Esophagus muscularis mucosa (tissue), 4 donors: Measurements from ENCODE around the gene DNAJC1. TPM values are rescaled to one million over a fixed set of nuclear protein-coding genes. Genes with fewer than 3 reads are reported as not detected.
"Not testable (repeated sequence)": the region's sequence is repeated elsewhere in the genome, so short reads cannot be mapped to it uniquely, and the experiment has no call there.

Experiments used
- DNase-seq: peaks from one replicate; pipeline ENCODE4 v3.0.0-alpha.2; 2017; ENCODE audit errors: extremely low spot score
- H3K27ac ChIP-seq, 4 donors: fragments of 200-600 bp; sonication (generic); replicated peaks in 1 of 4; 1 replicate in 3 of 4; 2 replicates in 1 of 4; pipeline ENCODE4 v1.5.1; 2016 to 2019; ENCODE audit warnings: mild to moderate bottlenecking in 1 of 4
- H3K27me3 ChIP-seq, 4 donors: fragments of 200-600 bp; sonication (generic); one replicate each; pipeline versions ENCODE4 v1.5.1 to v1.6.0; 2016 to 2019
- H3K36me3 ChIP-seq, 4 donors: fragments of 200-600 bp; sonication (generic); one replicate each; pipeline ENCODE4 v1.5.1; 2016 to 2019
- H3K4me1 ChIP-seq, 4 donors: fragments of 200-600 bp; sonication (generic); one replicate each; pipeline ENCODE4 v1.5.1; 2016 to 2019
- H3K4me3 ChIP-seq, 4 donors: fragments of 200-600 bp; sonication (generic); 1 replicate in 2 of 4; 2 replicates in 2 of 4; pipeline ENCODE4 v1.5.1; 2016 to 2019; ENCODE audit warnings: mild to moderate bottlenecking in 4 of 4, moderate library complexity in 1 of 4
- H3K9me3 ChIP-seq, 4 donors: fragments of 200-600 bp; sonication (generic); 1 replicate in 3 of 4; 2 replicates in 1 of 4; pipeline ENCODE4 v1.5.1; 2016 to 2019
- EP300 ChIP-seq: sonication (generic); formaldehyde crosslinking; IDR thresholded peaks from one replicate; pipeline ENCODE4 v1.6.1; 2017; ENCODE audit warnings: antibody characterized with exemption
- POLR2A ChIP-seq: fragments of 450-650 bp; IDR thresholded peaks from one replicate; pipeline ENCODE4 v1.6.1; 2017; ENCODE audit warnings: antibody characterized with exemption, moderate library complexity, mild to moderate bottlenecking, low read depth
- POLR2AphosphoS5 ChIP-seq, 2 donors: sonication (generic); formaldehyde crosslinking; IDR thresholded peaks; one replicate each; pipeline ENCODE4 v1.6.1; 2017; ENCODE audit warnings: antibody characterized with exemption in 2 of 2
- WGBS: methylation state at CpG from one replicate; pipeline ENCODE4 v1.1.5; 2018; 5-methylcytosine and 5-hydroxymethylcytosine counted together
- intact Hi-C: fragments of 100-400 bp; cut with DNase I; formaldehyde crosslinking; loops from one replicate; pipeline ENCODE4 v1.15.1; 2023
- total RNA-seq, 4 donors: library from RNA; depleted of rRNA; stranded (reverse); fragments of >200 nt; gene quantifications; one replicate each; pipeline versions ENCODE4 v1.1.0 to v1.2.1, GENCODE V29; 2016
- TF ChIP-seq, protein P1 (sequence below), 3 experiments: fragments of 200-600 bp in 2 of 3; fragments of 450-650 bp in 1 of 3; sonication (generic) in 2 of 3; IDR thresholded peaks; one replicate each; pipeline ENCODE4 v1.5.1; 2017 to 2019; ENCODE audit warnings: antibody characterized with exemption in 3 of 3, mild to moderate bottlenecking in 2 of 3, moderate library complexity in 1 of 3

DNAJC1 gene
- total RNA-seq, 4 donors from 2014 or later: 46.5 to 70.6 (median 61.5) TPM

DNA sequence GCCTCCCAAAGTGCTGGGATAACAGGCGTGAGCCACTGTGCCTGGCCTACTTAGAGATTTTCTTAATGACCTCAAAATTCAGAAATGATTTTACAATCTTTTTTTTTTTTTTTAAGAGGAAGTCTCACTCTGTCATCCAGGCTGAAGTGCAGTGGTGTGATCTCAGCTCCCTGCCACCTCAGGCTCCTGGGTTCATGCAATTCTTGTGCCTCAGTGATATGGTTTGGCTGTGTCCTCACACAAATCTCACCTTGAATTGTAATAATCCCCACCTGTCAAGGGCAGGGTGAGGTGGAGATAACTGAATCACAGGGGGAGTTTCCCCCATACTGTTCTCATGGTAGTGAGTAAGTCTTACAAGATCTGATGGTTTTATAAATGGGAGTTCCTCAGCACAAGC, 159.9 kb downstream of the DNAJC1 start:
- no peak overlapping the region for H3K27ac ChIP-seq
- no peaks in the 10 kb centered on the region for H3K4me1 ChIP-seq
- TF ChIP-seq POLR2AphosphoS5 (IDR thresholded peaks at IDR 0.05) (no peak), EP300 (no peak), POLR2A (no peak)
- TF ChIP-seq, protein P1, sequence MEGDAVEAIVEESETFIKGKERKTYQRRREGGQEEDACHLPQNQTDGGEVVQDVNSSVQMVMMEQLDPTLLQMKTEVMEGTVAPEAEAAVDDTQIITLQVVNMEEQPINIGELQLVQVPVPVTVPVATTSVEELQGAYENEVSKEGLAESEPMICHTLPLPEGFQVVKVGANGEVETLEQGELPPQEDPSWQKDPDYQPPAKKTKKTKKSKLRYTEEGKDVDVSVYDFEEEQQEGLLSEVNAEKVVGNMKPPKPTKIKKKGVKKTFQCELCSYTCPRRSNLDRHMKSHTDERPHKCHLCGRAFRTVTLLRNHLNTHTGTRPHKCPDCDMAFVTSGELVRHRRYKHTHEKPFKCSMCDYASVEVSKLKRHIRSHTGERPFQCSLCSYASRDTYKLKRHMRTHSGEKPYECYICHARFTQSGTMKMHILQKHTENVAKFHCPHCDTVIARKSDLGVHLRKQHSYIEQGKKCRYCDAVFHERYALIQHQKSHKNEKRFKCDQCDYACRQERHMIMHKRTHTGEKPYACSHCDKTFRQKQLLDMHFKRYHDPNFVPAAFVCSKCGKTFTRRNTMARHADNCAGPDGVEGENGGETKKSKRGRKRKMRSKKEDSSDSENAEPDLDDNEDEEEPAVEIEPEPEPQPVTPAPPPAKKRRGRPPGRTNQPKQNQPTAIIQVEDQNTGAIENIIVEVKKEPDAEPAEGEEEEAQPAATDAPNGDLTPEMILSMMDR (IDR thresholded peaks at IDR 0.05): no peak
- no peaks in the 10 kb centered on the region for H3K9me3 ChIP-seq
- no peaks in the 10 kb centered on the region for H3K27me3 ChIP-seq
- DNase-seq: no peak
- no peaks in the 10 kb centered on the region for H3K36me3 ChIP-seq
- intact Hi-C loops: no loop called here
- H3K4me3 ChIP-seq: no peak overlapping the region
- 100% methylated on average over 1 of the region's 1 CpG for WGBS

DNA sequence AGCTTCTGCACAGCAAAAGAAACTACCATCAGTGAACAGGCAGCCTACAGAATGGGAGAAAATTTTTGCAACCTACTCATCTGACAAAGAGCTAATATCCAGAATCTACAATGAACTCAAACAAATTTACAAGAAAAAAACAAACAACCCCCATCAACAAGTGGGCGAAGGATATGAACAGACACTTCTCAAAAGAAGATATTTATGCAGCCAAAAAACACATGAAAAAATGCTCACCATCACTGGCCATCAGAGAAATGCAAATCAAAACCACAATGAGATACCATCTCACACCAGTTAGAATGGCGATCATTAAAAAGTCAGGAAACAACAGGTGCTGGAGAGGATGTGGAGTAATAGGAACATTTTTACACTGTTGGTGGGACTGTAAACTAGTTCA, 162.3 kb downstream of the DNAJC1 start:
- intact Hi-C loops, H3K9me3 ChIP-seq, H3K36me3 ChIP-seq, H3K4me1 ChIP-seq, DNase-seq, H3K27ac ChIP-seq, H3K27me3 ChIP-seq, H3K4me3 ChIP-seq: not testable (repeated sequence)
- WGBS: 100% methylated on average over 2 of the region's 2 CpGs

DNA sequence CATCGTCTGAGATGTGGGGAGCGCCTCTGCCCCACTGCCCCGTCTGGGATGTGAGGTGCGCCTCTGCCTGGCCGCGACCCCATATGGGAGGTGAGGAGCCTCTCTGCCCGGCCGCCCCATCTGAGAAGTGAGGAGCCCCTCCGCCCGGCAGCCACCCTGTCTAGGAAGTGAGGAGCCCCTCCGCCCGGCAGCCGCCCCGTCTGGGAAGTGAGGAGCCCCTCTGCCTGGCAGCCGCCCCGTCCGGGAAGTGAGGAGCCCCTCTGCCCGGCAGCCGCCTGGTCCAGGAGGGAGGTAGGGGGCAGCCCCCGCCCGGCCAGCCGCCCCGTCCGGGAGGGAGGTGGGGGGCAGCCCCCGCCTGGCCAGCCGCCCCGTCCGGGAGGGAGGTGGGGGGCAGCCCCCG, 166.0 kb downstream of the DNAJC1 start:
- intact Hi-C loops, H3K27me3 ChIP-seq, DNase-seq, H3K4me1 ChIP-seq, H3K4me3 ChIP-seq, H3K27ac ChIP-seq: not testable (repeated sequence)
- 98% methylated on average over 12 of the region's 29 CpGs for WGBS
- Histone ChIP-seq H3K36me3 (peaks cover 0 to 11% (median 7%) of the 10 kb centered on the region in 4 donors), H3K9me3 (peaks cover 0 to 20% (median 20%) of the 10 kb centered on the region in 4 donors)

DNA sequence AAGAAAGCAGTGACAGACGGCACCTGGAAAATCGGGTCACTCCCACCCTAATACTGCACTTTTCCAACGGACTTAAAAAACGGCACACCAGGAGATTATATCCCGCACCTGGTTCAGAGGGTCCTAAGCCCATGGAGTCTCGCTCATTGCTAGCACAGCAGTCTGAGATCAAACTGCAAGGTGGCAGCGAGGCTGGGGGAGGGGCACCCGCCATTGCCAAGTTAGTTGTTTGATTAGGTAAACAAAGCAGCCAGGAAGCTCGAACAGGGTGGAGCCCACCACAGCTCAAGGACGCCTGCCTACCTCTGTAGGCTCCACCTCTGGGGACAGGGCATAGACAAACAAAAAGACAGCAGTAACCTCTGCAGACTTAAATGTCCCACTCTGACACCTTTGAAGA, 169.0 kb downstream of the DNAJC1 start:
- no CpG with 5 or more reads among the region's 10 CpGs for WGBS
- Histone ChIP-seq H3K36me3 (peaks cover 0 to 11% (median 7%) of the 10 kb centered on the region in 4 donors), H3K9me3 (peaks cover 0 to 41% (median 23%) of the 10 kb centered on the region in 4 donors)
- H3K27me3 ChIP-seq, H3K27ac ChIP-seq, intact Hi-C loops, H3K4me3 ChIP-seq, DNase-seq, H3K4me1 ChIP-seq: not testable (repeated sequence)

DNA sequence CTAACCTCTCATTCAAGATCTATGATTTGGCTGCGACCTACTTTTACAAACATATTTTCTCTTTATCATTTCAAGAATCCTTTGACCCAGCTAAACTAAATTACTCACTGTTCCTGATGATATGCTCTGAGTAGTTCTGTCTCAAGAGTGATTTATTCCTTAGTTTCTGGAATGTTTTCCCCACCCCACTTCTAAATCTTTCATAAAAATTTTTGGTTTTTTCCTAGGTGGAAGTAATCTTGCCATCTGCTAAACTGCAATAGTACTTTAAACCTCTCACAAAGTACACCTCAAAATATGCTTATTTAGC, 170.8 kb downstream of the DNAJC1 start:
- Histone ChIP-seq H3K36me3 (peaks cover 0 to 11% (median 7%) of the 10 kb centered on the region in 4 donors), H3K4me3 (no peak overlapping the region), H3K27ac (no peak overlapping the region), H3K4me1 (no peaks in the 10 kb centered on the region), H3K9me3 (peaks cover 0 to 56% (median 26%) of the 10 kb centered on the region in 4 donors), H3K27me3 (no peaks in the 10 kb centered on the region)
- intact Hi-C loops: no loop called here
- DNase-seq: no peak
- TF ChIP-seq, protein P1 (IDR thresholded peaks at IDR 0.05): no peak
- TF ChIP-seq POLR2AphosphoS5 (IDR thresholded peaks at IDR 0.05): no peak
- no peak for TF ChIP-seq EP300
- no peak for TF ChIP-seq POLR2A
- WGBS: 96% methylated on average over 1 of the region's 1 CpG

DNA sequence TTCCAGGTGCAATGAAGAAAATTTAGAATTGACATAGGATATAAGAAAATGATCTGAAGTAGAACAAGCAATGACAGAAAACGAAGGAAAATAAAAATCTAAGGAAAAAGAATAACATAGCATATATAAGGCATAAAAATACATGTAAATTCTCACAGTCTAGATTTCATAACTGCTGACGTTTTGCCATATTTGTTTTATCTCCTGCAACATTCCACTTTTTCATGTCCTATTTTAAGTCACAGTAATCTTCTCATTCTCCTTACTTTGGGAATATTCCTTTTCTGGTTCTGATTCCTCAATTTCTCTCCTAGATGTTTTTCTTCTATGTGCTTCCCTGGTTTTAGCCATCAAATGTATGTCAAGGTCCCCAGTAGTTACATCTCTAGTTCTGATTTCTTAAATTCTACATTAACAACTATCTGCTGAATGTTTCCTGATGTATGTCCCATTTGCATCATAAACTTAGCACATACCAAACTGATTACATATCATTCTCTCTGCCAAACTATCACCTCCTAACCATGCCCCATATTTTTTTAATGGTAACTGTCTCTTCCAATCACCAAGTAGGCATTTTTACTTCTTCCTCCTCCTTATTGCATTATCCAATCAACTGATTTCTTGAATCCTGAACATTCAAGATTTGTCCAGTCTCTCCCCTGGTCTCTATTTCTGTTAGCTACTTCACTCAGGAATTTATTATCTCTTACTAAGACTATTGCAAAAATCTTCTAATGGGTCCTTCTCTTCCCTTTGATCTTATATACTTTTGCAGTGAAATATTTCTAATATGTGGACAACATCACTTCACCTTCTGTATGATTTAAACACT, 171.3 kb downstream of the DNAJC1 start:
- no peaks in the 10 kb centered on the region for H3K27me3 ChIP-seq
- H3K36me3 ChIP-seq: peaks cover 0 to 11% (median 7%) of the 10 kb centered on the region in 4 donors
- intact Hi-C loops: no loop called here
- H3K9me3 ChIP-seq: peaks cover 0 to 61% (median 32%) of the 10 kb centered on the region in 4 donors
- DNase-seq: no peak
- TF ChIP-seq, protein P1 (IDR thresholded peaks at IDR 0.05): no peak
- TF ChIP-seq EP300 (no peak), POLR2A (no peak), POLR2AphosphoS5 (IDR thresholded peaks at IDR 0.05) (no peak)
- no peaks in the 10 kb centered on the region for H3K4me1 ChIP-seq
- H3K27ac ChIP-seq: no peak overlapping the region
- H3K4me3 ChIP-seq: no peak overlapping the region
- WGBS: 94% methylated on average over 2 of the region's 2 CpGs
